ENCODE results near the gene LBHD2.

LBHD2 gene

GRCh38 chr14:103067231-103067954, 16.6 kb upstream of the LBHD2 start:
- DNase-seq: no peak
- in situ Hi-C loops (cut with MboI; ENCODE audit: low pct_unique_long_range_greater_than_20kb, low sequenced_read_pairs): no loop called here

- in situ Hi-C loops (cut with MboI; ENCODE audit: low pct_unique_long_range_greater_than_20kb, low sequenced_read_pairs): no loop called here
Observed at GRCh38 chr14:103068351-103069073, 15.5 kb upstream of the LBHD2 start.

GRCh38 chr14:103070263-103070885, 13.6 kb upstream of the LBHD2 start:
- DNase-seq: no peak
- in situ Hi-C loops (cut with MboI; ENCODE audit: low pct_unique_long_range_greater_than_20kb, low sequenced_read_pairs): no loop called here

More at GRCh38 chr14:103068351-103069073, 15.5 kb upstream of the LBHD2 start:
- DNase-seq: no peak

GRCh38 chr14:103070971-103071542, 13.0 kb upstream of the LBHD2 start:
- in situ Hi-C loops (cut with MboI; ENCODE audit: low pct_unique_long_range_greater_than_20kb, low sequenced_read_pairs): no loop called here
- DNase-seq: no peak

GRCh38 chr14:103071544-103072251, 12.3 kb upstream of the LBHD2 start:
- DNase-seq: no peak
- in situ Hi-C loops (cut with MboI; ENCODE audit: low pct_unique_long_range_greater_than_20kb, low sequenced_read_pairs): no loop called here

- DNase-seq: no peak
- in situ Hi-C loops (cut with MboI; ENCODE audit: low pct_unique_long_range_greater_than_20kb, low sequenced_read_pairs): no loop called here
Observed at GRCh38 chr14:103072595-103073366, 11.2 kb upstream of the LBHD2 start.

GRCh38 chr14:103073367-103073875, 10.6 kb upstream of the LBHD2 start:
- in situ Hi-C loops (cut with MboI; ENCODE audit: low pct_unique_long_range_greater_than_20kb, low sequenced_read_pairs): no loop called here
- DNase-seq: no peak

GRCh38 chr14:103073876-103074728, 9.9 kb upstream of the LBHD2 start:
- in situ Hi-C loops (cut with MboI; ENCODE audit: low pct_unique_long_range_greater_than_20kb, low sequenced_read_pairs): no loop called here
- DNase-seq: no peak

GRCh38 chr14:103074729-103075367, 9.2 kb upstream of the LBHD2 start:
- DNase-seq: no peak
- in situ Hi-C loops (cut with MboI; ENCODE audit: low pct_unique_long_range_greater_than_20kb, low sequenced_read_pairs): loop anchor here (25.0 kb wide), 1 partner anchor 212 kb away; no protein-coding TSS in a partner anchor

- in situ Hi-C loops (cut with MboI; ENCODE audit: low pct_unique_long_range_greater_than_20kb, low sequenced_read_pairs): loop anchor here (25.0 kb wide), 1 partner anchor 209 kb away; no protein-coding TSS in a partner anchor
- DNase-seq: peak; percentile 79
Observed at GRCh38 chr14:103078420-103078749, 5.6 kb upstream of the LBHD2 start.

- in situ Hi-C loops (cut with MboI; ENCODE audit: low pct_unique_long_range_greater_than_20kb, low sequenced_read_pairs): loop anchor here (25.0 kb wide), 1 partner anchor 208 kb away; no protein-coding TSS in a partner anchor
- no peak for DNase-seq
Observed at GRCh38 chr14:103078860-103079587, 5.0 kb upstream of the LBHD2 start.

- no peak for DNase-seq
- in situ Hi-C loops (cut with MboI; ENCODE audit: low pct_unique_long_range_greater_than_20kb, low sequenced_read_pairs): loop anchor here (25.0 kb wide), 1 partner anchor 205 kb away; no protein-coding TSS in a partner anchor
Observed at GRCh38 chr14:103081951-103082350, 2.1 kb upstream of the LBHD2 start.

GRCh38 chr14:103085106-103086091, 1.4 kb downstream of the LBHD2 start:
- in situ Hi-C loops (cut with MboI; ENCODE audit: low pct_unique_long_range_greater_than_20kb, low sequenced_read_pairs): loop anchor here (25.0 kb wide), 1 partner anchor 202 kb away; no protein-coding TSS in a partner anchor

GRCh38 chr14:103086771-103087342, 2.8 kb downstream of the LBHD2 start:
- in situ Hi-C loops (cut with MboI; ENCODE audit: low pct_unique_long_range_greater_than_20kb, low sequenced_read_pairs): loop anchor here (25.0 kb wide), 1 partner anchor 200 kb away; no protein-coding TSS in a partner anchor
- no peak for DNase-seq

More at GRCh38 chr14:103085106-103086091, 1.4 kb downstream of the LBHD2 start:
- DNase-seq: no peak
